SK-N-SH (cell line): ENCODE results near the gene MCF2L. TPM values are rescaled to one million over a fixed set of nuclear protein-coding genes. Genes with fewer than 3 reads are reported as not detected.

Experiments
- CTCF ChIA-PET: fragments of 300-600, 350-600 bp; formaldehyde crosslinking; extraction: SDS; loops from one replicate; lab custom pipeline; 2021; lab: Yijun Ruan, JAX
- POLR2A ChIA-PET: fragments of 350-600 bp; sonication (Branson Sonifier 250); formaldehyde crosslinking; extraction: SDS; loops from one replicate; lab custom pipeline; 2020; ENCODE audit warnings: antibody characterized with exemption, inconsistent platforms; lab: Yijun Ruan, JAX
- DNase-seq: peaks from one replicate; pipeline ENCODE4 v3.0.0; 2012
- H2AFZ ChIP-seq: fragments of 200-600 bp; sonication (generic); 2 replicates; pipeline ENCODE4 v1.8.1; 2016; ENCODE audit warnings: antibody characterized with exemption, mild to moderate bottlenecking, low read depth
- H3F3A ChIP-seq: fragments of 200-600 bp; sonication (generic); replicated peaks from 2 replicates; pipeline ENCODE3; 2016; ENCODE audit warnings: antibody characterized with exemption, mild to moderate bottlenecking; ENCODE audit not compliant: insufficient read depth
- H3K27ac ChIP-seq, 2 experiments: fragments of 200-500 bp in 1 of 2; fragments of 200-600 bp in 1 of 2; sonication (Bioruptor generic) in 1 of 2; sonication (generic), shearing (Covaris generic) in 1 of 2; 2 replicates each; pipeline versions ENCODE4 v1.5.1 to v1.6.1; 2014 to 2016; ENCODE audit warnings: low read depth in 2 of 2, inconsistent platforms in 1 of 2, low read length in 1 of 2, mild to moderate bottlenecking in 1 of 2, mixed read lengths in 1 of 2
- H3K27me3 ChIP-seq: fragments of 200-600 bp; sonication (generic), shearing (Covaris generic); 2 replicates; pipeline ENCODE4 v1.6.1; 2016; ENCODE audit warnings: mixed run types; ENCODE audit not compliant: insufficient read depth
- H3K36me3 ChIP-seq, 2 experiments: fragments of 200-500 bp in 1 of 2; fragments of 200-600 bp in 1 of 2; sonication (Bioruptor generic) in 1 of 2; sonication (generic) in 1 of 2; replicated peaks in 1 of 2; 2 replicates each; pipeline versions ENCODE3 to v1.5.1; 2014 to 2016; ENCODE audit warnings: low read length in 1 of 2, mild to moderate bottlenecking in 1 of 2; ENCODE audit not compliant: insufficient read depth in 2 of 2, control insufficient read depth in 1 of 2
- H3K4me1 ChIP-seq, 2 experiments: fragments of 200-500 bp in 1 of 2; fragments of 200-600 bp in 1 of 2; sonication (Bioruptor generic) in 1 of 2; sonication (generic), shearing (Covaris generic) in 1 of 2; 2 replicates each; pipeline versions ENCODE4 v1.5.1 to v1.6.1; 2014 to 2016; ENCODE audit warnings: low read depth in 1 of 2, low read length in 1 of 2, mixed run types in 1 of 2; ENCODE audit not compliant: insufficient read depth in 2 of 2, control insufficient read depth in 1 of 2
- H3K4me2 ChIP-seq: fragments of 200-600 bp; sonication (generic), shearing (Covaris generic); 2 replicates; pipeline ENCODE4 v1.6.1; 2017; ENCODE audit warnings: mixed run types
- H3K4me3 ChIP-seq, 2 experiments: fragments of 200-500 bp in 1 of 2; fragments of 200-600 bp in 1 of 2; sonication (Bioruptor generic) in 1 of 2; sonication (generic), shearing (Covaris generic) in 1 of 2; 2 replicates each; pipeline versions ENCODE4 v1.5.1 to v1.8.1; 2014 to 2016; ENCODE audit warnings: low read depth in 2 of 2, inconsistent platforms in 1 of 2, low read length in 1 of 2, mild to moderate bottlenecking in 1 of 2, mixed read lengths in 1 of 2, moderate library complexity in 1 of 2
- H3K79me2 ChIP-seq: fragments of 200-600 bp; sonication (generic); 2 replicates; pipeline ENCODE4 v1.8.1; 2017; ENCODE audit warnings: mild to moderate bottlenecking; ENCODE audit not compliant: insufficient read depth
- H3K9ac ChIP-seq: fragments of 200-600 bp; sonication (generic); 2 replicates; pipeline ENCODE4 v1.6.1; 2017; ENCODE audit warnings: mixed run types
- H3K9me2 ChIP-seq: fragments of 200-600 bp; sonication (generic); 2 replicates; pipeline ENCODE4 v1.6.1; 2017; ENCODE audit warnings: mixed run types
- H3K9me3 ChIP-seq: fragments of 200-600 bp; sonication (generic); 2 replicates; pipeline ENCODE4 v1.6.1; 2017; ENCODE audit warnings: mixed run types, mild to moderate bottlenecking, moderate library complexity
- H4K20me1 ChIP-seq: fragments of 200-600 bp; sonication (generic); 2 replicates; pipeline ENCODE4 v1.6.1; 2017; ENCODE audit warnings: mild to moderate bottlenecking, mixed run types; ENCODE audit not compliant: insufficient read depth
- CHD2 ChIP-seq: fragments of 150-350 bp; IDR thresholded peaks from 2 replicates; pipeline ENCODE4 v1.6.1; 2018; ENCODE audit warnings: low read length; ENCODE audit not compliant: partially characterized antibody
- ELF1 ChIP-seq: IDR thresholded peaks from 2 replicates; pipeline ENCODE4 v1.4.0; 2012
- EP300 ChIP-seq, 2 experiments: IDR thresholded peaks; 2 replicates each; pipeline versions ENCODE4 v1.4.0 to v1.6.1; 2012; ENCODE audit warnings: borderline replicate concordance in 1 of 2, low read depth in 1 of 2, low read length in 1 of 2
- FOXJ3 ChIP-seq: sonication (generic); formaldehyde crosslinking; IDR thresholded peaks from 2 replicates; pipeline ENCODE4 v1.5.1; 2020; ENCODE audit warnings: mild to moderate bottlenecking, missing genetic modification reagents
- FOXM1 ChIP-seq: IDR thresholded peaks from 2 replicates; pipeline ENCODE4 v1.4.0; 2012; ENCODE audit warnings: low read depth, mild to moderate bottlenecking
- RCOR1 ChIP-seq: fragments of 150-350 bp; IDR thresholded peaks from 2 replicates; pipeline ENCODE4 v1.6.1; 2017; ENCODE audit warnings: antibody characterized with exemption, low read length
- RFX5 ChIP-seq: IDR thresholded peaks from 2 replicates; pipeline ENCODE4 v1.6.1; 2012; ENCODE audit warnings: mild to moderate bottlenecking, improper control_type of control experiment, low read length
- SIN3A ChIP-seq: IDR thresholded peaks from 2 replicates; pipeline ENCODE4 v1.6.1; 2012; ENCODE audit warnings: low read depth, mild to moderate bottlenecking, low read length, moderate library complexity, borderline replicate concordance
- SMC3 ChIP-seq: IDR thresholded peaks from 2 replicates; pipeline ENCODE4 v1.6.1; 2012; ENCODE audit warnings: low read depth, low read length, improper control_type of control experiment
- WGBS: methylation state at CpG from one replicate; pipeline ENCODE4 v1.1.6; 2017; ENCODE audit warnings: low lambda C conversion rate; 5-methylcytosine and 5-hydroxymethylcytosine counted together
- polyA plus RNA-seq, 3 experiments: library from polyadenylated mRNA; depleted of rRNA; stranded (reverse); fragments of >200 nt; gene quantifications; 2 replicates each; pipeline ENCODE4 v1.2.3, GENCODE V29; 2012
- TF ChIP-seq, protein P1 (sequence below): IDR thresholded peaks from 2 replicates; pipeline ENCODE4; 2012
- TF ChIP-seq, protein P2 (sequence below): IDR thresholded peaks from 2 replicates; pipeline ENCODE4 v1.6.1; 2012; ENCODE audit warnings: mild to moderate bottlenecking, low read depth, low read length, moderate library complexity
- TF ChIP-seq, protein P3 (sequence below): IDR thresholded peaks from 2 replicates; pipeline ENCODE4 v1.4.0; 2012; ENCODE audit warnings: low read depth
- TF ChIP-seq, protein P4 (sequence below): fragments of 150-350 bp; IDR thresholded peaks from 2 replicates; pipeline ENCODE4 v1.6.1; 2017; ENCODE audit warnings: antibody characterized with exemption, low read length, low read depth, borderline replicate concordance
- TF ChIP-seq, protein P5 (sequence below): IDR thresholded peaks from 2 replicates; pipeline ENCODE4 v1.4.0; 2012; ENCODE audit warnings: low read depth, borderline replicate concordance

The MCF2L gene
- polyA plus RNA-seq, 1 of the 3 experiments (the other 2 are of a cell fraction): 0.56 TPM

DNA sequence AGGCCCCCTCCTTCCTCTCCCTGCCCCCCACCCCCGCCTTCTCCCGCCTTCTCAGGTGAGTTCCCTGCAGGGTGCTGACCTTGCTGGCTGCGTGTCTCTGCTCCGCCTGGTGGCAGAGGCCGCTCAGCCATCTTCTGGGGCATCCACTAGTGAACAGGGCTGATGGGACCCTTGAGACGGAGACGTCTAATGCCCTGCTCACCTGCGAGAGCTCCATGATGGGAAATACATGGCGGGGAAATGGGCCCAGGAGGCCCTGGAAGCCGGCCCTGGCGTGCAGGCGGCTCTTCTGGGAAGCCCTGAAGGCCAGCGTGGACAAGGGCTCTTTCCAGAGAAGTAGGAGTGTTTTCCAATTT lies 121.4 kb downstream of the MCF2L start:
- Histone ChIP-seq H3K36me3 (no peaks in the 10 kb centered on the region), H2AFZ (no peak overlapping the region), H3K27ac (no peak overlapping the region), H3K9me3 (no peaks in the 10 kb centered on the region), H3F3A (no peaks in the 10 kb centered on the region), H3K27me3 (no peaks in the 10 kb centered on the region), H3K4me3 (no peak overlapping the region), H3K4me2 (no peak overlapping the region), H3K4me1 (peaks cover 0 to 9% of the 10 kb centered on the region in 2 experiments; a peak in 1 of 4 replicates), H3K9ac (no peak overlapping the region), H3K79me2 (no peaks in the 10 kb centered on the region), H4K20me1 (no peaks in the 10 kb centered on the region), H3K9me2 (no peaks in the 10 kb centered on the region)
- 73% methylated on average over 13 of the region's 13 CpGs for WGBS
- CTCF ChIA-PET: no interaction called here
- TF ChIP-seq SIN3A: no peak
- TF ChIP-seq, protein P1, sequence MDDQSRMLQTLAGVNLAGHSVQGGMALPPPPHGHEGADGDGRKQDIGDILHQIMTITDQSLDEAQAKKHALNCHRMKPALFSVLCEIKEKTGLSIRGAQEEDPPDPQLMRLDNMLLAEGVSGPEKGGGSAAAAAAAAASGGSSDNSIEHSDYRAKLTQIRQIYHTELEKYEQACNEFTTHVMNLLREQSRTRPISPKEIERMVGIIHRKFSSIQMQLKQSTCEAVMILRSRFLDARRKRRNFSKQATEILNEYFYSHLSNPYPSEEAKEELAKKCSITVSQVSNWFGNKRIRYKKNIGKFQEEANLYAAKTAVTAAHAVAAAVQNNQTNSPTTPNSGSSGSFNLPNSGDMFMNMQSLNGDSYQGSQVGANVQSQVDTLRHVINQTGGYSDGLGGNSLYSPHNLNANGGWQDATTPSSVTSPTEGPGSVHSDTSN: no peak
- no peak for TF ChIP-seq FOXJ3
- TF ChIP-seq, protein P2, sequence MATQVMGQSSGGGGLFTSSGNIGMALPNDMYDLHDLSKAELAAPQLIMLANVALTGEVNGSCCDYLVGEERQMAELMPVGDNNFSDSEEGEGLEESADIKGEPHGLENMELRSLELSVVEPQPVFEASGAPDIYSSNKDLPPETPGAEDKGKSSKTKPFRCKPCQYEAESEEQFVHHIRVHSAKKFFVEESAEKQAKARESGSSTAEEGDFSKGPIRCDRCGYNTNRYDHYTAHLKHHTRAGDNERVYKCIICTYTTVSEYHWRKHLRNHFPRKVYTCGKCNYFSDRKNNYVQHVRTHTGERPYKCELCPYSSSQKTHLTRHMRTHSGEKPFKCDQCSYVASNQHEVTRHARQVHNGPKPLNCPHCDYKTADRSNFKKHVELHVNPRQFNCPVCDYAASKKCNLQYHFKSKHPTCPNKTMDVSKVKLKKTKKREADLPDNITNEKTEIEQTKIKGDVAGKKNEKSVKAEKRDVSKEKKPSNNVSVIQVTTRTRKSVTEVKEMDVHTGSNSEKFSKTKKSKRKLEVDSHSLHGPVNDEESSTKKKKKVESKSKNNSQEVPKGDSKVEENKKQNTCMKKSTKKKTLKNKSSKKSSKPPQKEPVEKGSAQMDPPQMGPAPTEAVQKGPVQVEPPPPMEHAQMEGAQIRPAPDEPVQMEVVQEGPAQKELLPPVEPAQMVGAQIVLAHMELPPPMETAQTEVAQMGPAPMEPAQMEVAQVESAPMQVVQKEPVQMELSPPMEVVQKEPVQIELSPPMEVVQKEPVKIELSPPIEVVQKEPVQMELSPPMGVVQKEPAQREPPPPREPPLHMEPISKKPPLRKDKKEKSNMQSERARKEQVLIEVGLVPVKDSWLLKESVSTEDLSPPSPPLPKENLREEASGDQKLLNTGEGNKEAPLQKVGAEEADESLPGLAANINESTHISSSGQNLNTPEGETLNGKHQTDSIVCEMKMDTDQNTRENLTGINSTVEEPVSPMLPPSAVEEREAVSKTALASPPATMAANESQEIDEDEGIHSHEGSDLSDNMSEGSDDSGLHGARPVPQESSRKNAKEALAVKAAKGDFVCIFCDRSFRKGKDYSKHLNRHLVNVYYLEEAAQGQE: no peak
- TF ChIP-seq ELF1: no peak
- no peak for TF ChIP-seq RFX5
- TF ChIP-seq CHD2: no peak
- TF ChIP-seq EP300 (IDR thresholded peaks at IDR 0.05; ENCODE audit: borderline replicate concordance in 1 of 2, low read depth in 1 of 2, low read length in 1 of 2): no peak
- no peak for TF ChIP-seq SMC3
- TF ChIP-seq RCOR1: no peak
- TF ChIP-seq, protein P3, sequence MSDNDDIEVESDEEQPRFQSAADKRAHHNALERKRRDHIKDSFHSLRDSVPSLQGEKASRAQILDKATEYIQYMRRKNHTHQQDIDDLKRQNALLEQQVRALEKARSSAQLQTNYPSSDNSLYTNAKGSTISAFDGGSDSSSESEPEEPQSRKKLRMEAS: no peak
- TF ChIP-seq, protein P4, sequence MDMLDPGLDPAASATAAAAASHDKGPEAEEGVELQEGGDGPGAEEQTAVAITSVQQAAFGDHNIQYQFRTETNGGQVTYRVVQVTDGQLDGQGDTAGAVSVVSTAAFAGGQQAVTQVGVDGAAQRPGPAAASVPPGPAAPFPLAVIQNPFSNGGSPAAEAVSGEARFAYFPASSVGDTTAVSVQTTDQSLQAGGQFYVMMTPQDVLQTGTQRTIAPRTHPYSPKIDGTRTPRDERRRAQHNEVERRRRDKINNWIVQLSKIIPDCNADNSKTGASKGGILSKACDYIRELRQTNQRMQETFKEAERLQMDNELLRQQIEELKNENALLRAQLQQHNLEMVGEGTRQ: no peak
- TF ChIP-seq, protein P5, sequence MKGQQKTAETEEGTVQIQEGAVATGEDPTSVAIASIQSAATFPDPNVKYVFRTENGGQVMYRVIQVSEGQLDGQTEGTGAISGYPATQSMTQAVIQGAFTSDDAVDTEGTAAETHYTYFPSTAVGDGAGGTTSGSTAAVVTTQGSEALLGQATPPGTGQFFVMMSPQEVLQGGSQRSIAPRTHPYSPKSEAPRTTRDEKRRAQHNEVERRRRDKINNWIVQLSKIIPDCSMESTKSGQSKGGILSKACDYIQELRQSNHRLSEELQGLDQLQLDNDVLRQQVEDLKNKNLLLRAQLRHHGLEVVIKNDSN: no peak
- TF ChIP-seq FOXM1: no peak
- no peak for DNase-seq
- POLR2A ChIA-PET: no interaction called here
